ENCODE results near the gene ZNF611.

ZNF611 gene

DNA sequence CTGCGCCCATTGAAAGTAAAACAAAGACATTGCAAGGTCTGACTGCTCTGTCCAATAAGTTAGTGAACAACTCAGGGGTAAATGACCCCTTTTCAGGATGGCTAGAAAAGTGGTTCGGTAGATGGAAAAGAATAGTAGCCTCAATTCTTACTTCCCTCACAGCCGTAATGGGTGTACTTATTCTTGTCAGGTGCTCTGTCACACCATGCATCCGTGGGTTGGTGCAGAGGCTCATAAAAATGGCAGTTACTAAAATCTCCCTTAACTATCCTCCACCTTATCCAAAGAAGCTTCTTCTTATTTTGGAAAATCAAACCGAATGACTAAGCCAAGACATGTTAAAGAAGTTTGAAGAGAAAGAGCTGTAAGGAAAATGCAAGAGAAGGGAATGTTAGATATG is 65.3 kb downstream of the ZNF611 start:
- no peak overlapping the region for H3K27ac ChIP-seq
- DNase-seq (ENCODE audit: low spot score) = no peak
- POLR2A ChIA-PET (ENCODE audit: low non-redundant PET) = no interaction called here
- CTCF ChIA-PET = no interaction called here
- TF ChIP-seq, protein P1, sequence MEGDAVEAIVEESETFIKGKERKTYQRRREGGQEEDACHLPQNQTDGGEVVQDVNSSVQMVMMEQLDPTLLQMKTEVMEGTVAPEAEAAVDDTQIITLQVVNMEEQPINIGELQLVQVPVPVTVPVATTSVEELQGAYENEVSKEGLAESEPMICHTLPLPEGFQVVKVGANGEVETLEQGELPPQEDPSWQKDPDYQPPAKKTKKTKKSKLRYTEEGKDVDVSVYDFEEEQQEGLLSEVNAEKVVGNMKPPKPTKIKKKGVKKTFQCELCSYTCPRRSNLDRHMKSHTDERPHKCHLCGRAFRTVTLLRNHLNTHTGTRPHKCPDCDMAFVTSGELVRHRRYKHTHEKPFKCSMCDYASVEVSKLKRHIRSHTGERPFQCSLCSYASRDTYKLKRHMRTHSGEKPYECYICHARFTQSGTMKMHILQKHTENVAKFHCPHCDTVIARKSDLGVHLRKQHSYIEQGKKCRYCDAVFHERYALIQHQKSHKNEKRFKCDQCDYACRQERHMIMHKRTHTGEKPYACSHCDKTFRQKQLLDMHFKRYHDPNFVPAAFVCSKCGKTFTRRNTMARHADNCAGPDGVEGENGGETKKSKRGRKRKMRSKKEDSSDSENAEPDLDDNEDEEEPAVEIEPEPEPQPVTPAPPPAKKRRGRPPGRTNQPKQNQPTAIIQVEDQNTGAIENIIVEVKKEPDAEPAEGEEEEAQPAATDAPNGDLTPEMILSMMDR (conservative IDR thresholded peaks at IDR 0.05; ENCODE audit: low read depth) = no peak

DNA sequence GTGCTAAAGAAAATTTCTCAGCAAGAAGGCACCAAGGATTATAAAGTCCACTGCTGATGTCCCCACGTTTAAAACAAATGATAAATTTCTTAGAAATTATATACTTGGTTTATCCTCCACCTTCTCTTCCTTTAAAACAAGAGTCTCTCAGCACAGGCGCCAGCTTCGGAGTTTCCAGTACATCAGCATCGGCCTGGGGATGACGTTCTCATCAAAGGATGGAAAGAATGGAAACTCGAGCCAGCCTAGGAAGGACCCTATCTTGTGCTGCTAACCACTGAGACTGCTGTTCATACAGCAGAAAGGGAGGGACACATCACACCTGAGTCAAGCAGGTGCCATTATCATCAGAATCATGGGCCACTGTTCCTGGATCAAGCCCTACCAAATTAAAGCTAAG is 66.9 kb downstream of the ZNF611 start:
- no peak overlapping the region for H3K27ac ChIP-seq
- DNase-seq (ENCODE audit: low spot score) = no peak
- TF ChIP-seq, protein P1 (conservative IDR thresholded peaks at IDR 0.05; ENCODE audit: low read depth) = no peak
- ChIA-PET CTCF (no interaction called here), POLR2A (ENCODE audit: low non-redundant PET) (no interaction called here)

DNA sequence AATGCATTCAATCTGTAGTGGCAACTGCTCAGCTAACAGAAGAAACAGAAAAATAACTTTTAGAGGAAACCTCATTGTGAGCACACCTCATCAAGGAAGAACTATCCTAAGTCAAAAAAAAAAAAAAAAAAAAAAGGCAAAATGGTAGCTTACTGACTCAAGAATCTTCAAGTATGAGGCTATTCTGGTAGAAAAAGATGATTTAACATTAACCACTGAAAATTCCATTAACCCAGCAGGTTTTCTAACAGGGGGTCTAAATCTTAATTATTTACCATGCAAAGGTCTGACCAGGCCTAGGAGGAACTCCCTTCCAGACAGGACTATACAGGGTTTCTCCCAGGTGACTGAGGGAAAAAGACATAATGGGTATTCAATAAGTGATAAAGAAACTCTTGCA is 68.3 kb downstream of the ZNF611 start:
- ChIA-PET CTCF (no interaction called here), POLR2A (ENCODE audit: low non-redundant PET) (no interaction called here)
- TF ChIP-seq, protein P1 (conservative IDR thresholded peaks at IDR 0.05; ENCODE audit: low read depth) = no peak
- no peak overlapping the region for H3K27ac ChIP-seq
- DNase-seq (ENCODE audit: low spot score) = no peak

DNA sequence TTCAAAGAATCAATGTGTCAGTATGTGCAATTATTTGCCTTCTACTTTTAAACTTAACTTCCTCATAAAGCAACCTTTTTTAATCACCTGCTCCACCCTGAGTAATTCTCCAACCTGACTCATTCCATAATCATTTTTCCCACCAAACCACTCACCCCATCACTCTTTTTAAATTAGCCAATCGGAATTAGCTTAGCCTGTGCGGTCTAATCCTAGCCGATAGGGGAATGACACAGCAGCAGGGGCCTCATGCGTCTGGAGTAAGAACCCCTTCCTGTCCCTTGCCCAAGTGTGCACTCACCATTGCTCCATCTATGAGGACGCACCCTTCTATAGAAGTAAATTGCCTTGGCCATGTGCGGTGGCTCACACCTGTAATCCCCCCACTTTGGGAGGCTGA is 69.3 kb downstream of the ZNF611 start:
- ChIA-PET CTCF (no interaction called here), POLR2A (ENCODE audit: low non-redundant PET) (no interaction called here)
- TF ChIP-seq, protein P1 (conservative IDR thresholded peaks at IDR 0.05; ENCODE audit: low read depth) = no peak
- H3K27ac ChIP-seq = no peak overlapping the region
- DNase-seq (ENCODE audit: low spot score) = peak; percentile 21

DNA sequence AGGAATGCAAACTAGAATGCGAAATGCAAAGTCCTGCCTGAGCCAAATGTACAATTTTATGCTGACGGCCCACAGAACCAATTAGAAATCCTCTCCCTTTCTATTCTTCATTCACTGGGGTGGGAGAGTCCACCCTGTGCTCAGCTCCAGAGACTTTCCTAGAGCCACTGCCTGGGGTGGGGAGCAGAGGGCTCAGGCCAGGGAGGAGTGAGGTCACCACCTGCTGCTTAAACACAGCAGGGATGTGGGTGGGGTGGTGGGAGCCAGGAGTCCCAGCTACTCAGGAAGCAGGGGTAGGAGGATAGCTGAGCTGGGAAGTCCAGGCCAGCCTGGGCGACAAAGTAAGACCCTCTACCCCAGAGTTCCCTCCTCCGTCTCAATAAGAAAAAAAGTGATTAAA is 69.8 kb downstream of the ZNF611 start:
- CTCF ChIA-PET = no interaction called here
- TF ChIP-seq, protein P1 (conservative IDR thresholded peaks at IDR 0.05; ENCODE audit: low read depth) = no peak
- DNase-seq (ENCODE audit: low spot score) = no peak
- no peak overlapping the region for H3K27ac ChIP-seq
- POLR2A ChIA-PET (ENCODE audit: low non-redundant PET) = no interaction called here

GRCh38 chr19:52664461-52664860 is 70.4 kb downstream of the ZNF611 start:
- CTCF ChIA-PET = no interaction called here
- POLR2A ChIA-PET (ENCODE audit: low non-redundant PET) = no interaction called here
- TF ChIP-seq, protein P1 (conservative IDR thresholded peaks at IDR 0.05; ENCODE audit: low read depth) = no peak
- no peak for DNase-seq (ENCODE audit: low spot score)
- no peak overlapping the region for H3K27ac ChIP-seq

DNA sequence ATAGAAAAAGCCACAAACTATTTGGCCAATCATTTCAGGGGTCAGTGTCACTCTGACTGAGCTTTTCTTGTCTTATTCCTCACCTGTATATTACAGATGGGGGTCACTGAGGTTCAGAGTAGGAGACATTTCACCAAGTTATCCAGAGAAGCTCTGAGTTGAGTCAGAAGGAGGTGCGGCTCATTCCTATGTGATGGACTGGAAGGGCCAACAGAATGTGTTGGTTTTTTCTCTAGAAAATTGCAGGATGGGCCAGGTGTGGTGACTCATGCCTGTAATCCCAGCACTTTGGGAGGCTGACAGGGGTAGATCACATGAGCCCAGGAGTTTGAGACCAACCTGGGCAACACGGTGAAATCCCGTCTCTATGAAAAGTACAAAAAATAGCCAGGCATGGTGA is 72.2 kb downstream of the ZNF611 start:
- TF ChIP-seq, protein P1 (conservative IDR thresholded peaks at IDR 0.05; ENCODE audit: low read depth) = no peak
- peak; percentile 70 for DNase-seq (ENCODE audit: low spot score)
- H3K27ac ChIP-seq = peak overlapping the region; percentile 34; the same call in 1 of the 2 replicates
- ChIA-PET POLR2A (ENCODE audit: low non-redundant PET) (no interaction called here), CTCF (no interaction called here)
